Thyroid gland (tissue), 4 donors: ENCODE measurements around the gene AARSD1. TPM values are rescaled to one million over a fixed set of nuclear protein-coding genes. Genes with fewer than 3 reads are reported as not detected.
"Not testable (repeated sequence)": the region's sequence is repeated elsewhere in the genome, so short reads cannot be mapped to it uniquely, and the experiment has no call there.

Source experiments
- DNase-seq, 2 donors: peaks; one replicate each; pipeline ENCODE4 v3.0.0-alpha.2; 2019
- H3K27ac ChIP-seq, 3 donors: fragments of 200-600 bp; sonication (generic); 1 replicate in 2 of 3; 2 replicates in 1 of 3; pipeline ENCODE4 v1.5.1; 2016 to 2019; ENCODE audit warnings: mild to moderate bottlenecking in 1 of 3, moderate library complexity in 1 of 3
- H3K27me3 ChIP-seq: fragments of 200-600 bp; sonication (generic); one replicate; pipeline ENCODE4 v1.5.1; 2019
- H3K36me3 ChIP-seq, 2 donors: fragments of 200-600 bp; sonication (generic); one replicate each; pipeline ENCODE4 v1.5.1; 2016 to 2019
- H3K4me1 ChIP-seq, 2 donors: fragments of 200-600 bp; sonication (generic); one replicate each; pipeline ENCODE4 v1.5.1; 2017 to 2019
- H3K4me3 ChIP-seq, 3 donors: fragments of 200-600 bp; sonication (generic); replicated peaks in 1 of 3; 1 replicate in 2 of 3; 2 replicates in 1 of 3; pipeline ENCODE4 v1.5.1; 2016; ENCODE audit warnings: mild to moderate bottlenecking in 1 of 3
- H3K9me3 ChIP-seq: fragments of 200-600 bp; sonication (generic); one replicate; pipeline ENCODE4 v1.5.1; 2017
- POLR2A ChIP-seq, 2 donors: fragments of 450-650 bp; IDR thresholded peaks; one replicate each; pipeline ENCODE4 v1.6.1; 2017; ENCODE audit warnings: antibody characterized with exemption in 2 of 2, mild to moderate bottlenecking in 2 of 2, moderate library complexity in 1 of 2
- WGBS, 2 donors: methylation state at CpG; one replicate each; pipeline ENCODE4 v1.1.5; 2017; 5-methylcytosine and 5-hydroxymethylcytosine counted together
- intact Hi-C: fragments of 100-400 bp; cut with DNase I; formaldehyde crosslinking; loops from one replicate; pipeline ENCODE4 v1.15.1; 2023
- total RNA-seq, 4 donors: library from RNA; depleted of rRNA; stranded (reverse); fragments of >200 nt; gene quantifications; one replicate each; pipeline ENCODE4 v1.2.3, GENCODE V29; 2016
- TF ChIP-seq, protein P1 (sequence below), 6 experiments: fragments of 200-600 bp in 3 of 6; fragments of 450-650 bp in 3 of 6; sonication (generic) in 3 of 6; IDR thresholded peaks; one replicate each; pipeline ENCODE4 v1.5.1; 2016 to 2019; ENCODE audit warnings: antibody characterized with exemption in 6 of 6, mild to moderate bottlenecking in 2 of 6, inconsistent platforms in 1 of 6, moderate library complexity in 1 of 6

The AARSD1 gene
- total RNA-seq, 4 donors from 2014 or later = 25.6 to 37.9 (median 32.5) TPM

DNA sequence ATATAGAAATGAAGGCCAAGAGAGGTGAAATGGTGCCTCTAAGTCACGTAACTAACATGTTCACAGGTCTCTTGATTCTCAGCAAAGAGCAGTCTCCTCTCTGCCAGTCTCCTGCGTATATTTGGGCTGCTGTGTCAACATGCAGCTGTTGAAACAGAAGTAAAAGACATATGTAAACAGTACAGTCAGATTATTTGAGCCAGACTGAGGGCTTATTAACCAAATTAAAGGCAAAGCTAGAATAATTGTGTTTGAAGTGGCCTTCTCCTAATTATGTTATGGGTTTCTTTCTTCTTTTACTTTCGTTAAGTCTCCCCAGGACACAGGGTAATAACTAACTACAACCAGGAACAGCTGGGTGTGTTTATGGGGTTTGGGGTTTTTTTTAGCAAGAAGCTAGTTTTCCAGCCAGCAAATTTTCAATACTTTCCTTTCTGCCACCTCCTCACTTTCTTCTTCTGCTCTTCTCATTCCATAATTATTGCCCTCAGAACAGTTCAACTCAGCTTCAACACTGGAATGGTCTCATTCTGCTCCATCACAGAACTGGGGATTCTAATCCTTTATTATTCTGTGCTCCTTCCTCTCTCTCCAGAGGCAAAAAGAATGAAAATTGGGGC lies 45.2 kb downstream of the AARSD1 start:
- Histone ChIP-seq H3K9me3 (no peaks in the 10 kb centered on the region), H3K27me3 (no peaks in the 10 kb centered on the region), H3K27ac (no peak overlapping the region), H3K4me1 (peaks cover 0 to 33% of the 10 kb centered on the region in 2 donors), H3K36me3 (no peaks in the 10 kb centered on the region), H3K4me3 (no peak overlapping the region)
- no peak for DNase-seq
- intact Hi-C loops = no loop called here
- WGBS, 2 donors = 73 to 74% methylated on average over 3 of the region's 3 CpGs
- TF ChIP-seq, protein P1, sequence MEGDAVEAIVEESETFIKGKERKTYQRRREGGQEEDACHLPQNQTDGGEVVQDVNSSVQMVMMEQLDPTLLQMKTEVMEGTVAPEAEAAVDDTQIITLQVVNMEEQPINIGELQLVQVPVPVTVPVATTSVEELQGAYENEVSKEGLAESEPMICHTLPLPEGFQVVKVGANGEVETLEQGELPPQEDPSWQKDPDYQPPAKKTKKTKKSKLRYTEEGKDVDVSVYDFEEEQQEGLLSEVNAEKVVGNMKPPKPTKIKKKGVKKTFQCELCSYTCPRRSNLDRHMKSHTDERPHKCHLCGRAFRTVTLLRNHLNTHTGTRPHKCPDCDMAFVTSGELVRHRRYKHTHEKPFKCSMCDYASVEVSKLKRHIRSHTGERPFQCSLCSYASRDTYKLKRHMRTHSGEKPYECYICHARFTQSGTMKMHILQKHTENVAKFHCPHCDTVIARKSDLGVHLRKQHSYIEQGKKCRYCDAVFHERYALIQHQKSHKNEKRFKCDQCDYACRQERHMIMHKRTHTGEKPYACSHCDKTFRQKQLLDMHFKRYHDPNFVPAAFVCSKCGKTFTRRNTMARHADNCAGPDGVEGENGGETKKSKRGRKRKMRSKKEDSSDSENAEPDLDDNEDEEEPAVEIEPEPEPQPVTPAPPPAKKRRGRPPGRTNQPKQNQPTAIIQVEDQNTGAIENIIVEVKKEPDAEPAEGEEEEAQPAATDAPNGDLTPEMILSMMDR (IDR thresholded peaks at IDR 0.05) = no peak
- TF ChIP-seq POLR2A (IDR thresholded peaks at IDR 0.05) = no peak

DNA sequence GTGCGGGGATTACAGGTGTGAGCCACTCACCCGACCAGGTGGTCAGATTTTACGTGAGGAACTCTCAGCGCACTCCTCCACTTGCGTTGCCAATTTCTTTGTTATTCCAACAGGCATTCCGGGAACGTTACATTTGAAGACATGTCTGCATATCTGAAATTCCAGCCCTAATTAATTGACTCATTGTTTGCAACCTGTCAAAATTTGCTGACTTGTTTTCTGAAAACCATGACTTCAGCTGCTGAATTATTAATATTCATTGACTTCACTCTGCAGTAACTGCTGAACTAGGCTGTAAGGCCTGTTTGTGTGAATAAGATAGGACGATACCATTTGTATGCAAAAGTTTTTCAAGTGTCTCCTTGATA lies 47.0 kb downstream of the AARSD1 start:
- Histone ChIP-seq H3K4me3 (no peak overlapping the region), H3K27ac (no peak overlapping the region), H3K9me3 (no peaks in the 10 kb centered on the region), H3K27me3 (no peaks in the 10 kb centered on the region), H3K36me3 (no peaks in the 10 kb centered on the region), H3K4me1 (peaks cover 0 to 28% of the 10 kb centered on the region in 2 donors)
- 55 to 71% methylated on average over 8 of the region's 8 CpGs for WGBS, 2 donors
- TF ChIP-seq, protein P1 (IDR thresholded peaks at IDR 0.05) = no peak
- no peak for TF ChIP-seq POLR2A (IDR thresholded peaks at IDR 0.05)
- no peak for DNase-seq
- intact Hi-C loops = no loop called here

DNA sequence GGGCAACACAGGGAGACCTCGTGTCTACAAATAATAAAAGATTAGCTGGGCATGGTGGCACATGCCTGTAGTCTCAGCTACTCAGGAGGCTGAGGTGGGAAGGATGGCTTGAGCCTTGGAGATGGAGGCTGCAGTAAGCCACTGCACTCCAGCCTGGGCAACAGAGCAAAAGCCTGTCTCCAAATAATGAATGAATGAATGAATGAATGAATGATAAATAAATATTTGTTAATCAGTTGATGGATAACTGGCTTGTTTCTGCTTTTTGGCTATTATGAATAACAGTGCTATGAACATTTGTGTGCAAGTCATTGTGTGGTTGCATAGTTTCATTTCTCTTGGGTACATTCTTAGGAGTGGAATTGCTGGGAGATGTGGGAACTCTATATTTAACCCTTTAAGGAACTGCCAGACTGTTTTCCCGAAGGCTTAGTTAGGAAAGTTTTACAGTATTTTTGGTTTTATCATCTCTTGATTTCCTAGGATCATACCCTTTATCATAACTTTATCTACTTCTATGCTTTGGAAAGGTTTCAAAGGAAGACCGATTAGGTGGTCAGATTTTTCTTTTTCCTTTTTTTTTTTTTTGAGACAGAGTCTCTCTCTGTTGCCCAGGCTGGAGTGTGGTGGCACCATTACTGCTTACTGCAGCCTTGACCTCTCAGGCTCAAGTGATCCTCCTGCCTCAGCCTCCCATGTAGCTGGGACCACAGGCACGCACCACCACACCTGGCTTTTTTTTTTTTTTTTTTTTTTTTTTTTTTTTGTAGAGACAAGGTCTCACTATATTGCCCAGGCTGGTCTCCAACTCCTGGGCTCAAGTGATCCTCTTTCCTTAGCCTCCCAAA lies 47.6 kb downstream of the AARSD1 start:
- H3K27me3 ChIP-seq, H3K36me3 ChIP-seq, H3K27ac ChIP-seq, DNase-seq, intact Hi-C loops, H3K9me3 ChIP-seq, H3K4me3 ChIP-seq: not testable (repeated sequence)
- WGBS, 2 donors = 84 to 88% methylated on average over 4 of the region's 4 CpGs
- peaks cover 0 to 25% of the 10 kb centered on the region in 2 donors for H3K4me1 ChIP-seq

DNA sequence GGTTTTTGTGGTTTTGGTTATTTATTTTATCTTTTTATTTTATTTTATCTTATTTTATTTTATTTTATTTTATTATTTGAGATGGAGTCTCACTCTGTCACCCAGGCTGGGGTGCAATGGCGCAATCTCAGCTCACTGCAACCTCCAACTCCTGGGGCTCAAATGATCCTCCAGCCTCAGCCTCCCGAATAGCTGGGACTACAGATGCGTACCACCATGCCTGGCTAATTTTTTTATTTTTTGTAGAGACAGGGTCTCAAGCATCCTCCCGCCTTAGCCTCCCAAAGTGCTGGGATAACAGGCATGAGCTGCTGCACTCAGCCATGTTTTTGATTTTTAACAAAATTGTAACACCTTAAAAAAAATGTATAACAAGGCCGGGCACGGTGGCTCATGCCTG lies 49.0 kb downstream of the AARSD1 start:
- H3K9me3 ChIP-seq, H3K36me3 ChIP-seq, H3K27me3 ChIP-seq, intact Hi-C loops, H3K27ac ChIP-seq, H3K4me3 ChIP-seq, DNase-seq: not testable (repeated sequence)
- WGBS, 2 donors = 93 to 96% methylated on average over 6 of the region's 6 CpGs
- peaks cover 0 to 12% of the 10 kb centered on the region in 2 donors for H3K4me1 ChIP-seq

DNA sequence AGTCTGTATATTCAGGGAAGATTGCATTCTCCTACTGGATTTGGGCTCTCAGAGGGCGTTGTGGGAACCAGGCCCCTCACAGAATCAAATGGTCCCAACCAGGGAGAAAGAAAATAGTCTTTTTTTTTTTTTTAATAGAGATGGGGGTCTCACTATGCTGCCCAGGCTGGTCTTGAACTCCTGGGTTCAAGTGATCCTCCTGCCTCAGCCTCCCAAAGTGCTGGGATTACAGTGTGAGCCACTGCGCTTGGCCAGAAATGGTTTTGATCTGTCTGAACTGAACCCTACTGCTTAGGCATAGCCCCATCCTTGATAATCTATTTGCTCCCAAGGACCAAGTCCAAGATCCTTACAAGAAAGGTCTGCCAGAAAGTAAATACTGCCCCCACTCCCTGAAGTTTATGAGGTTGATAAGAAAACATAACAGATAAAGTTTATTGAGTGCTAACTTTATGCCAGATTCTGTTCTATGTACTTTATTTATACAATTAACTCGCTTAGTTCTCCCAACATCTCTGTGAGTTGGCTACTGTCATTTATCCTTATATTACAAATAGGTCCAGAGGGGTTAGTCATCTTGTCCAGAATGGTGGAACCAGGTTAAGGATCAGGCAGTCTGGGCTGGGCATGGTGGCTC lies 50.2 kb downstream of the AARSD1 start:
- no peaks in the 10 kb centered on the region for H3K27me3 ChIP-seq
- H3K4me1 ChIP-seq = peaks cover 0 to 3% of the 10 kb centered on the region in 2 donors
- DNase-seq = no peak
- H3K27ac ChIP-seq = no peak overlapping the region
- intact Hi-C loops = no loop called here
- TF ChIP-seq POLR2A (IDR thresholded peaks at IDR 0.05) = no peak
- TF ChIP-seq, protein P1 (IDR thresholded peaks at IDR 0.05) = no peak
- no peaks in the 10 kb centered on the region for H3K9me3 ChIP-seq
- H3K36me3 ChIP-seq = no peaks in the 10 kb centered on the region
- 91 to 95% methylated on average over 3 of the region's 3 CpGs for WGBS, 2 donors
- no peak overlapping the region for H3K4me3 ChIP-seq

DNA sequence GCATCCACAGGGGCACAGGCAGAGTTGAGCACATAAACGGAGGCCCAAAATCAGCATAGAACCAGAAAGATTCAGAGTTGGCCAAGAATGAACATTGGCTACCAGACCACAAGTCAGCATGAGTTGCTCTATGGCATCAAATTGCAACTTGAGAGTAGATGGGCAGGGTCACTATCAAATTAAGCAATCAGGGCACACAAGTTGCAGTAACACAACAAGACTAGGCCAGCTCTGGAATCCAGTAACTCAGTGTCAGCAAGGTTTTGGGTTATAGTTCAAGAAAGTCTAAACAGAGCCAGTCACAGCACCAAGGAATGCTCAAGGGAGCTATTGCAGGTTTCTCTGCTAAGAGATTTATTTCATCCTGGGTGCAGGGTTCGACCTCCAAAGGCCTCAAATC lies 50.7 kb downstream of the AARSD1 start:
- Histone ChIP-seq H3K27ac (no peak overlapping the region), H3K4me1 (no peaks in the 10 kb centered on the region), H3K9me3 (no peaks in the 10 kb centered on the region), H3K27me3 (no peaks in the 10 kb centered on the region), H3K4me3 (no peak overlapping the region), H3K36me3 (no peaks in the 10 kb centered on the region)
- WGBS, 2 donors = 57 to 70% methylated on average over 2 of the region's 2 CpGs
- no peak for DNase-seq
- TF ChIP-seq, protein P1 (IDR thresholded peaks at IDR 0.05) = no peak
- TF ChIP-seq POLR2A (IDR thresholded peaks at IDR 0.05) = no peak
- intact Hi-C loops = no loop called here
